ENCODE results near the gene UMPS. TPM values are rescaled to one million over a fixed set of nuclear protein-coding genes. Genes with fewer than 3 reads are reported as not detected.

The UMPS gene
- total RNA-seq, 1 experiment from 2014 or later, result 46.0 TPM

DNA sequence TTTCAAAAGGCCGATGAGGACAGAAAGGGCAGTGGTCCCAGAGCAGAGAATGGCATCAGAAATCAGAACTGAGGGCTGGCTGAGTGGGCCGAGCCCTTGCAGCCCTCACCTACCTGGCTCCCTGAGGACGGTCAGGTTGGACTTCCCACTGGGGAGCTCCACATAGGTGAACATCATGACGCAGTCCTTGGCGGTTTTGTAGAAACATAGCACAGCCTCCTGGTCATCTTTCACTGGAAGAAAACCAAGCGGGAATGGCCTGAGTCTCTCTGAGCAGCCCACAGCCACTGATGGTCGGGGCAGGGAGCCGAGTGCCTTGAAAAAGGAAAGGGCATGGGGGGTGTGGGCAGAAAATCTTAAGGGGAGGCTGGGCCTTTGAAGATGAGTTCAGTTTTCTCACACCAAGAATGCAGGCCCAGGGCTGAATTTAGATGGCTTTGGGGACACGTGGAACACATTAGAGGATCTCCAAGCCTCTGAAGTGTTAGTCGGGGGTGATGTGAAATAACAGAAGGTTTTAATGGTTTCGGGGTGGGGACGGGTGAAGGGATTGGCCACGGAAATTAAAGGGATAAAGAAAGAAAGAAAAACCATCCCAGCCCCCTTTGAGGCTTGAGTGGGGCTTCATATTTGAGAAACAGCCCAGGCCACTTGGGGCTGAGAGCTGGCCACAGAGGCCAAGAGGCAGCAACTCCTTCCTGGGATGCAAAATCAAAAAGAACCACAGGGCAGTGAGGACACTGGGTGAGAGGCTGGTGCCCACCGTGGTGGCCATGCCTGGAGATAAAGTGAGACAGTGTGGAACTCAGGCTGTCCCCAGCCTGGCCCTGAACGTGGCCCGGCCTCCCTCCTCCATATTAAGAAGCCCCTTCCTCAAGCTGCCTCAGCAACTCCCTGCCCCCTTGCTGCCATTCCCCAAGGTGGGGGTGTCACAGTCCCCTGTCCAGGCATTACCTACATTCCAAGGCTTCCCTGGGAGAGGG, 36.2 kb downstream of the UMPS start:
- in situ Hi-C loops (cut with HindIII; ENCODE audit: low pct_unique_long_range_greater_than_20kb, low sequenced_read_pairs) (no loop called here), intact Hi-C loops (cut with micrococcal nuclease; ENCODE audit: unreplicated experiment) (no loop called here)
- BruUV-seq (replicated peaks), result no TSS peak
- ATAC-seq, result no peak
- Histone ChIP-seq H3K9me3 (ENCODE audit: control insufficient read depth, insufficient read depth, low read depth, low read length) (no peaks in the 10 kb centered on the region), H3K4me3 (ENCODE audit: low read depth in 2 of 2, low read length in 2 of 2) (no peak overlapping the region), H3K4me1 (ENCODE audit: control insufficient read depth, insufficient read depth, low read length) (peaks cover 7% of the 10 kb centered on the region), H3K36me3 (ENCODE audit: control insufficient read depth, insufficient read depth, low read length) (no peaks in the 10 kb centered on the region; the same call in 1 of the 2 replicates), H3K27me3 (ENCODE audit: control insufficient read depth, insufficient read depth, low read length) (no peaks in the 10 kb centered on the region), H3K27ac (ENCODE audit: low read length) (no peak overlapping the region)
- TF ChIP-seq SIN3A (IDR thresholded peaks at IDR 0.05; ENCODE audit: borderline replicate concordance, insufficient read depth, low read depth, low read length), result no peak
- TF ChIP-seq, protein P1, sequence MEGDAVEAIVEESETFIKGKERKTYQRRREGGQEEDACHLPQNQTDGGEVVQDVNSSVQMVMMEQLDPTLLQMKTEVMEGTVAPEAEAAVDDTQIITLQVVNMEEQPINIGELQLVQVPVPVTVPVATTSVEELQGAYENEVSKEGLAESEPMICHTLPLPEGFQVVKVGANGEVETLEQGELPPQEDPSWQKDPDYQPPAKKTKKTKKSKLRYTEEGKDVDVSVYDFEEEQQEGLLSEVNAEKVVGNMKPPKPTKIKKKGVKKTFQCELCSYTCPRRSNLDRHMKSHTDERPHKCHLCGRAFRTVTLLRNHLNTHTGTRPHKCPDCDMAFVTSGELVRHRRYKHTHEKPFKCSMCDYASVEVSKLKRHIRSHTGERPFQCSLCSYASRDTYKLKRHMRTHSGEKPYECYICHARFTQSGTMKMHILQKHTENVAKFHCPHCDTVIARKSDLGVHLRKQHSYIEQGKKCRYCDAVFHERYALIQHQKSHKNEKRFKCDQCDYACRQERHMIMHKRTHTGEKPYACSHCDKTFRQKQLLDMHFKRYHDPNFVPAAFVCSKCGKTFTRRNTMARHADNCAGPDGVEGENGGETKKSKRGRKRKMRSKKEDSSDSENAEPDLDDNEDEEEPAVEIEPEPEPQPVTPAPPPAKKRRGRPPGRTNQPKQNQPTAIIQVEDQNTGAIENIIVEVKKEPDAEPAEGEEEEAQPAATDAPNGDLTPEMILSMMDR (IDR thresholded peaks at IDR 0.05), result no peak
- ChIA-PET CTCF (interaction anchor here (1.1 kb wide), 1 partner anchor 21 kb away, joined by 3 read pairs; no protein-coding TSS in a partner anchor), POLR2A (interaction anchor here (0.5 to 0.7 kb wide), 2 partner anchors 109 to 817 kb away, joined by 5 to 15 read pairs; no protein-coding TSS in a partner anchor)
- DNase-seq (ENCODE audit: low read depth, low spot score), result no peak

DNA sequence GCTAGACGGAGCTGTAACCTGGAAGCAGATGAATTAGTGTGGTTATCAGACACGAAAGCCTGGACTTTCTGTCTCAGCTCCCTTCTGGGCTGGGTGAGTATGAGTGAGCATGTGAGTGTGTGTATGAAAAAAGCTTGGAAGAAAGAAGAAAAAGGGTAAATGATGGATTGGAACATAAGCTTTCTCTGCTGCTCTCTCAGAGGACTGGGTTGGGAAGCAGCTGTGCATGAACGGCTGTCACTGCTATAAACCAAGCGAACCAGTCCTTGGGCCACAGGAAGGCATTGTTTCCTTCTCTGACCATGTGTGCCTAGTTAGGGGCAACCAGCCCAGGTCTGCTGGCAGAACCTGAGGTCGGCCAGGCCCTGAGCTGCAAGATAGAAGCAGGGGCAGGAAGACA, 37.0 kb downstream of the UMPS start:
- ChIA-PET CTCF (interaction anchor here (0.6 to 1.1 kb wide), 2 partner anchors 20 to 212 kb away, joined by 3 read pairs; no protein-coding TSS in a partner anchor), POLR2A (interaction anchor here (0.5 kb wide), 1 partner anchor 816 kb away, joined by 15 read pairs; no protein-coding TSS in a partner anchor)
- Histone ChIP-seq H3K27ac (ENCODE audit: low read length) (no peak overlapping the region), H3K4me1 (ENCODE audit: control insufficient read depth, insufficient read depth, low read length) (no peaks in the 10 kb centered on the region), H3K4me3 (ENCODE audit: low read depth in 2 of 2, low read length in 2 of 2) (no peak overlapping the region), H3K9me3 (ENCODE audit: control insufficient read depth, insufficient read depth, low read depth, low read length) (no peaks in the 10 kb centered on the region), H3K27me3 (ENCODE audit: control insufficient read depth, insufficient read depth, low read length) (no peaks in the 10 kb centered on the region), H3K36me3 (ENCODE audit: control insufficient read depth, insufficient read depth, low read length) (no peaks in the 10 kb centered on the region; the same call in 1 of the 2 replicates)
- TF ChIP-seq, protein P1 (IDR thresholded peaks at IDR 0.05), result no peak
- no peak for TF ChIP-seq SIN3A (IDR thresholded peaks at IDR 0.05; ENCODE audit: borderline replicate concordance, insufficient read depth, low read depth, low read length)
- TF ChIP-seq, protein P2, sequence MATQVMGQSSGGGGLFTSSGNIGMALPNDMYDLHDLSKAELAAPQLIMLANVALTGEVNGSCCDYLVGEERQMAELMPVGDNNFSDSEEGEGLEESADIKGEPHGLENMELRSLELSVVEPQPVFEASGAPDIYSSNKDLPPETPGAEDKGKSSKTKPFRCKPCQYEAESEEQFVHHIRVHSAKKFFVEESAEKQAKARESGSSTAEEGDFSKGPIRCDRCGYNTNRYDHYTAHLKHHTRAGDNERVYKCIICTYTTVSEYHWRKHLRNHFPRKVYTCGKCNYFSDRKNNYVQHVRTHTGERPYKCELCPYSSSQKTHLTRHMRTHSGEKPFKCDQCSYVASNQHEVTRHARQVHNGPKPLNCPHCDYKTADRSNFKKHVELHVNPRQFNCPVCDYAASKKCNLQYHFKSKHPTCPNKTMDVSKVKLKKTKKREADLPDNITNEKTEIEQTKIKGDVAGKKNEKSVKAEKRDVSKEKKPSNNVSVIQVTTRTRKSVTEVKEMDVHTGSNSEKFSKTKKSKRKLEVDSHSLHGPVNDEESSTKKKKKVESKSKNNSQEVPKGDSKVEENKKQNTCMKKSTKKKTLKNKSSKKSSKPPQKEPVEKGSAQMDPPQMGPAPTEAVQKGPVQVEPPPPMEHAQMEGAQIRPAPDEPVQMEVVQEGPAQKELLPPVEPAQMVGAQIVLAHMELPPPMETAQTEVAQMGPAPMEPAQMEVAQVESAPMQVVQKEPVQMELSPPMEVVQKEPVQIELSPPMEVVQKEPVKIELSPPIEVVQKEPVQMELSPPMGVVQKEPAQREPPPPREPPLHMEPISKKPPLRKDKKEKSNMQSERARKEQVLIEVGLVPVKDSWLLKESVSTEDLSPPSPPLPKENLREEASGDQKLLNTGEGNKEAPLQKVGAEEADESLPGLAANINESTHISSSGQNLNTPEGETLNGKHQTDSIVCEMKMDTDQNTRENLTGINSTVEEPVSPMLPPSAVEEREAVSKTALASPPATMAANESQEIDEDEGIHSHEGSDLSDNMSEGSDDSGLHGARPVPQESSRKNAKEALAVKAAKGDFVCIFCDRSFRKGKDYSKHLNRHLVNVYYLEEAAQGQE (IDR thresholded peaks at IDR 0.05; ENCODE audit: insufficient read depth in 1 of 2, low read depth in 2 of 2, low read length in 1 of 2), result no peak
- TF ChIP-seq TCF7L2 (IDR thresholded peaks at IDR 0.05; ENCODE audit: low read depth, low read length), result no peak
- TF ChIP-seq POLR2AphosphoS5 (IDR thresholded peaks at IDR 0.05; ENCODE audit: low read depth, low read length), result no peak
- no TSS peak for BruUV-seq (replicated peaks)
- intact Hi-C loops (cut with micrococcal nuclease; ENCODE audit: unreplicated experiment), result no loop called here
- in situ Hi-C loops (cut with HindIII; ENCODE audit: low pct_unique_long_range_greater_than_20kb, low sequenced_read_pairs), result no loop called here
- DNase-seq (ENCODE audit: low read depth, low spot score) (no peak), ATAC-seq (no peak)
